GM12892 (cell line): ENCODE data around the gene GANAB.

ENCODE experiments used
- POLR2A ChIP-seq: IDR thresholded peaks from 2 replicates; pipeline ENCODE4 v1.6.1; 2011; ENCODE audit warnings: low read depth, low read length, control low read depth
- POLR2AphosphoS5 ChIP-seq: IDR thresholded peaks from 2 replicates; pipeline ENCODE4 v1.6.1; 2011; ENCODE audit warnings: low read depth, low read length, control low read depth
- TAF1 ChIP-seq: IDR thresholded peaks from 2 replicates; pipeline ENCODE4 v1.6.1; 2011; ENCODE audit warnings: low read depth, mild to moderate bottlenecking, control low read depth, low read length, borderline replicate concordance

DNA sequence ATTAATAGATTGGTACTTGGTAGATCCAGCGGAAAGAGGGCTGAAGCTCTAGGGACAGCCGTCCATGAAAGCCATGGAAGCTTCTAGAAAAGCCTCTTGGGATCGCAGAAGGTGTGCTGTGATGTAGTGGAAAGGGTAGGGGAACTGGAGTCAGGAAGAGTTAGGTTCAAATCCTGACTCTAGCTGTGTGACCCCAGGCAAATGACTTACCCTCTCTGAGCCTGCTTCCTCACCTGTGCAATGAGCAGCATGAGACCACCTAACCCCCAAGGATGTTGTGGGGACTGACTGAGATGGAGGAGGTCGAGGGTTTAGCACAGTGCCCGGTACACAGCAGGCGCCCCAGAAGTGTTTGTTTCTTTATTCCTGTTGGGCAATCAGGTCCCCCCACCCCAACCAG lies 36.0 kb downstream of the GANAB start:
- TF ChIP-seq POLR2AphosphoS5 = no peak
- TF ChIP-seq POLR2A = no peak
- no peak for TF ChIP-seq TAF1
